Endothelial cell (in vitro differentiated cells): Measurements from ENCODE around the gene NSD2. TPM values are rescaled to one million over a fixed set of nuclear protein-coding genes. Genes with fewer than 3 reads are reported as not detected.

ENCODE experiments used
- DNase-seq: peaks from one replicate; pipeline ENCODE4 v3.0.0; 2021; ENCODE audit warnings: low spot score
- H3K27ac Mint-ChIP-seq: one replicate; pipeline ENCODE4 v1.8.0; 2021; ENCODE audit warnings: mixed read lengths, inconsistent platforms; ENCODE audit not compliant: unreplicated experiment
- H3K27me3 Mint-ChIP-seq: one replicate; pipeline ENCODE4 v1.8.0; 2021; ENCODE audit warnings: mild to moderate bottlenecking, moderate library complexity, mixed read lengths, inconsistent platforms; ENCODE audit not compliant: unreplicated experiment
- H3K36me3 Mint-ChIP-seq: one replicate; pipeline ENCODE4 v1.8.0; 2021; ENCODE audit warnings: mild to moderate bottlenecking, low read depth, mixed read lengths, inconsistent platforms; ENCODE audit not compliant: unreplicated experiment
- H3K4me1 Mint-ChIP-seq: one replicate; pipeline ENCODE4 v1.8.0; 2021; ENCODE audit warnings: mild to moderate bottlenecking, mixed read lengths, inconsistent platforms; ENCODE audit not compliant: unreplicated experiment
- H3K4me3 Mint-ChIP-seq: one replicate; pipeline ENCODE4 v1.8.0; 2021; ENCODE audit warnings: mild to moderate bottlenecking, mixed read lengths, inconsistent platforms; ENCODE audit not compliant: unreplicated experiment
- H3K9me3 Mint-ChIP-seq: one replicate; pipeline ENCODE4 v1.8.0; 2021; ENCODE audit warnings: mixed read lengths, inconsistent platforms; ENCODE audit not compliant: unreplicated experiment
- total RNA-seq: library from RNA; stranded (reverse); fragmentation: NEBNext Ultra II Directional; extraction: Animal tissue kit (Norgen Biotek cat#: 25700); gene quantifications from one replicate; pipeline ENCODE4 v1.2.1, GENCODE V29; 2021; ENCODE audit not compliant: unreplicated experiment
- TF ChIP-seq, protein P1 (sequence below): fragments of 200-600 bp; sonication (generic); IDR thresholded peaks from one replicate; pipeline ENCODE4 v1.5.0; 2021; ENCODE audit warnings: antibody characterized with exemption; ENCODE audit not compliant: unreplicated experiment

The NSD2 gene
- total RNA-seq, 1 donor from 2014 or later: 93.5 TPM

DNA sequence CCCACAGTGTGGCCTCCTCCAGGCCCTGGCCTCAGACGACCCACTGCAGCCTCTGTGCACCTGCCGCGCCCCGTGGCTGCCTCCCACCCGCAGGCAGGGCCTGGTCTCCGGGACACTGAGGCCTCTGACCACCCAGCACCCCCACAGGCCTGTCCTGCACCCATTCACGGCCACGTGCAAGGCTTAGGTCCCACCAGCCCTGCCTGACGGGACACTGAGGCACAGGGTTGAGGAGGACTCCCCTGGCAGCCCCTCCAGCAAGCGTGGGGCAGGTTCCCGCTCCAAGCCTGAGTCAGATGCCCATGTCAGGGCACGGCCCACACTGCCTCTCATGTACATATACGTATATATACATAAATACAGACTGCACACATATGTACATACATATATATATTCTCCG, 114.1 kb downstream of the NSD2 start:
- H3K27me3 Mint-ChIP-seq: peaks cover 3% of the 10 kb centered on the region
- H3K36me3 Mint-ChIP-seq: peaks cover 7% of the 10 kb centered on the region
- DNase-seq: no peak
- TF ChIP-seq, protein P1, sequence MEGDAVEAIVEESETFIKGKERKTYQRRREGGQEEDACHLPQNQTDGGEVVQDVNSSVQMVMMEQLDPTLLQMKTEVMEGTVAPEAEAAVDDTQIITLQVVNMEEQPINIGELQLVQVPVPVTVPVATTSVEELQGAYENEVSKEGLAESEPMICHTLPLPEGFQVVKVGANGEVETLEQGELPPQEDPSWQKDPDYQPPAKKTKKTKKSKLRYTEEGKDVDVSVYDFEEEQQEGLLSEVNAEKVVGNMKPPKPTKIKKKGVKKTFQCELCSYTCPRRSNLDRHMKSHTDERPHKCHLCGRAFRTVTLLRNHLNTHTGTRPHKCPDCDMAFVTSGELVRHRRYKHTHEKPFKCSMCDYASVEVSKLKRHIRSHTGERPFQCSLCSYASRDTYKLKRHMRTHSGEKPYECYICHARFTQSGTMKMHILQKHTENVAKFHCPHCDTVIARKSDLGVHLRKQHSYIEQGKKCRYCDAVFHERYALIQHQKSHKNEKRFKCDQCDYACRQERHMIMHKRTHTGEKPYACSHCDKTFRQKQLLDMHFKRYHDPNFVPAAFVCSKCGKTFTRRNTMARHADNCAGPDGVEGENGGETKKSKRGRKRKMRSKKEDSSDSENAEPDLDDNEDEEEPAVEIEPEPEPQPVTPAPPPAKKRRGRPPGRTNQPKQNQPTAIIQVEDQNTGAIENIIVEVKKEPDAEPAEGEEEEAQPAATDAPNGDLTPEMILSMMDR: no peak
- no peak overlapping the region for H3K4me3 Mint-ChIP-seq
- no peaks in the 10 kb centered on the region for H3K4me1 Mint-ChIP-seq
- H3K27ac Mint-ChIP-seq: no peak overlapping the region
- no peaks in the 10 kb centered on the region for H3K9me3 Mint-ChIP-seq

DNA sequence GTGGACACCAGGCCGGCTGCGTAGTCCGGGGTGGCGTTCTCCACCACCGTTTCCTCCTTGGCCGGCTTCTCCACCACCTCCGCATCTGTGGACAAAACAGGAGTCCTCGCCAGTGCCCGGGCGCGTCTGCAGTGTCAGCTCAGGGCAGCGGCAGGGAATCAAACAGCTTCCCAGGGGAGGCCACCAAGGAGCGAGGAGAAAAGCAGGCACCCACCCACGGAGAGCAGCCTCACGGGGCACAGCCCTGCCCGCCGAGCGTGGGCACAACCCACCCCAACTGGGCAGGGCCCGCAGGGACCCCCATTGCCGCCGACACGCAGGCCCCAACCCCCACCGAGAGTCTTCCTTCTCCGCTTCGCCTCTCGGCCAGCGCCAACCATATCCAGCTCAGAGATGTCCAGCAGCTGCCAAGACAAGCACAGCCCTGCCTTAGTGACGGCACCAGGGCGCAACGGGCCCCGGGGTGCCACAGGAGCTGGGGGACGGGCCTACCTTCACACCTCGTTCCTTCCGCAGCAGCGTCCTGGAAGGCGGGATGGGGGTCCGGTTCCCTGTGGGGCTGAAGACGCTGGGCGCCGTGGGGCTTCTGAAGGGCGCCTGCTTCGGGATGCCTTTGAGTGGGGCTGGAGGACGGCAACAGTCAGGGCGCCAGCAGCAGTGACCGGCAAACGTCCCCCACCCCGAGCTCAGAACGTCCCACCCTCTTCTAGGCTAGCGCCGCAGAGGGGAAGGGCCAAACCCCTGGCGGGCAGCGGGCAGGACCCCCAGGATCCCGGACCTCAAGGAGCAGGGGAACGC, 114.8 kb downstream of the NSD2 start:
- TF ChIP-seq, protein P1: no peak
- H3K27ac Mint-ChIP-seq: no peak overlapping the region
- H3K4me1 Mint-ChIP-seq: no peaks in the 10 kb centered on the region
- H3K9me3 Mint-ChIP-seq: no peaks in the 10 kb centered on the region
- H3K36me3 Mint-ChIP-seq: peaks cover 7% of the 10 kb centered on the region
- H3K4me3 Mint-ChIP-seq: no peak overlapping the region
- DNase-seq: no peak
- H3K27me3 Mint-ChIP-seq: peaks cover 3% of the 10 kb centered on the region

DNA sequence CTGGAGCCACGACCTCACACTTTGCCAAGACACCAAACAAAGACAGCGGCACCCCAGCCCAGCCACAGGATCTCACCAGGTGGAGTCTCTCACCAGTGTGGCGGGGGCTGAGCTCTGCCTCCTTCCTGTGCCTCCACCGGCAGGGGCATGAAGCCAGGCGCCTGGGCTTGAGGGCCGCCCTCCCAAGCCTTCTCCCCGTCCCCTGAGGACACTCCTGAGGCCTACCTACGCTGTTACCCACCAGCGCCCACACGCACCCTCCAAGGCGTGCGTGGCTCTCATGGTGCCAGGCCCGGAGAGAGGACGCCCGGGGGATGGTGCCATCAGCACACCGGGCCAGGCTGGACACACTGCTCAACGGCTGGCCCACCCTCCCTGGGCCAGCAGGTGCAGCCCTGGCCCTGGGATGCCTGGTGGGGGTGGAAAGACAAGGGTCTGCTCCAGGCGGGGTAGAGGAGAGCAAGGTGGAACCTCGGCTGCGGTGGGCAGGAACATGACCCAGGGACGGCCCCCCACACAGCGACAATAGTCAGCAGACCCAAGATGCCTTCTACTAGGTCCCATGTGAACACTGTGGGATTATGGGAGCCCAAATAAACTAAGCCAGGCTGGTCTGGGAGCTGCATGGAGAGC, 115.5 kb downstream of the NSD2 start:
- no peaks in the 10 kb centered on the region for H3K4me1 Mint-ChIP-seq

DNA sequence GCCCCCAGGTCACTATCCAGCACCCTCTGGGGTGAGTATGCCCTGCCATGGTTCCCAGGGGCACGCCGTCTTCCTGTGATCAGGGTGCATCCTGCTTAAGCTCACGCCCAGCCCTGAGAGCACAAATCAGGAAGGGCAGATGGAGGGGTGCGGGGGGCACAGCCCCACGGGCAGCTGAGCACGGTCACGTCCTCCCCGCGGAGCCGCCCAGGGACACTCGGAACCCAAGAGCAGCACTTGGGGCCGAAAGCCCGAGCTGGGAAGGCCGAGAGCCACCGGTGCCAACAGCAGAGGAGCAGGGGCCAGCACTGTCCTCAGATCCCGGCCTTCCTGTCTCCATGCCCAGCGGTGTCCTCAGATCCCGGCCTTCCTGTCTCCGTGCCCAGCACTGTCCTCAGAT, 116.1 kb downstream of the NSD2 start:
- no peak for DNase-seq
- no peaks in the 10 kb centered on the region for H3K4me1 Mint-ChIP-seq
- peaks cover 3% of the 10 kb centered on the region for H3K27me3 Mint-ChIP-seq
- no peak overlapping the region for H3K4me3 Mint-ChIP-seq
- H3K9me3 Mint-ChIP-seq: no peaks in the 10 kb centered on the region
- H3K27ac Mint-ChIP-seq: no peak overlapping the region
- TF ChIP-seq, protein P1: no peak
- peaks cover 12% of the 10 kb centered on the region for H3K36me3 Mint-ChIP-seq

More for the DNA sequence above, 115.5 kb downstream of the NSD2 start:
- peaks cover 12% of the 10 kb centered on the region for H3K36me3 Mint-ChIP-seq
- TF ChIP-seq, protein P1: no peak
- no peak for DNase-seq
- no peak overlapping the region for H3K27ac Mint-ChIP-seq
- H3K27me3 Mint-ChIP-seq: peaks cover 3% of the 10 kb centered on the region
- no peak overlapping the region for H3K4me3 Mint-ChIP-seq
- H3K9me3 Mint-ChIP-seq: no peaks in the 10 kb centered on the region

DNA sequence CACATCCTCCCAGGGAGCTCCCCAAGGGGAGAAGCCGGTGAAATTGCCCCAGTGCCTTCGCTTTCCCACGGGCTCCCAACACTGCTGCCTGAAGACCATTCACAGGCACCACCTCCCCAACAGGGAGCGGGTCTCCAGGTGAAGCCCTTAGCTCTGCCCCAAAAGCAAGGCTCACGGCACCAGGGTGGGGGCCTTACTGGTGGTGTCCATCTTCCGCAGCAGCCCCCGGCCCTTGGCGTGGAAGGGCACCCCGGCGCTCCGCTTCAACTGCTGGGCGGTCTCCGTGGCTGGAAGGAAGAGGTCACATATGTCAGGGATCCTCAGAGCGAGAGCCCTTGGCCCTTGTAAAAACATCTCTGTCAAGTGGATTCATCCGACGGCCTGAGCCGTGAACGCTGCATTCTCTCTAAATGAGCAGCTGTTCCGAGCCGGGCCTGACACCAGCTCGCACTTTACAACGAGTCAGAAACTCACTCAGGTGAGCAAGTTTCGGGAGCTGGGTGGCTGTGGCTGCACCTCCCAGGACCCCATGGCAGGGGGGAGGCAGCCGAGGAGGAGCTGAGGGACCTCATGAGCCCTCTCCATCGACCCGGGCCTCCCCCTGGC, 116.6 kb downstream of the NSD2 start:
- Mint-ChIP-seq H3K4me3 (no peak overlapping the region), H3K27me3 (peaks cover 3% of the 10 kb centered on the region), H3K36me3 (peaks cover 9% of the 10 kb centered on the region), H3K27ac (no peak overlapping the region), H3K4me1 (no peaks in the 10 kb centered on the region), H3K9me3 (no peaks in the 10 kb centered on the region)
- TF ChIP-seq, protein P1: no peak
- DNase-seq: no peak
